Kidney epithelial cell (primary cell): Measurements from ENCODE around the gene POU2F2. TPM values are rescaled to one million over a fixed set of nuclear protein-coding genes. Genes with fewer than 3 reads are reported as not detected.

Source experiments
- DNase-seq: peaks from one replicate; pipeline ENCODE4 v3.0.0-alpha.2; 2010; ENCODE audit warnings: low read depth
- H3K27me3 ChIP-seq: 2 replicates; pipeline ENCODE4 v1.6.0; 2011; ENCODE audit warnings: low read length; ENCODE audit not compliant: control insufficient read depth, insufficient read depth
- H3K36me3 ChIP-seq: 2 replicates; pipeline ENCODE4 v1.5.1; 2011; ENCODE audit warnings: low read length; ENCODE audit not compliant: control insufficient read depth, insufficient read depth
- H3K4me3 ChIP-seq: 2 replicates; pipeline ENCODE4 v1.5.1; 2011; ENCODE audit warnings: low read depth, mild to moderate bottlenecking, control low read depth, low read length
- CTCF ChIP-seq: IDR thresholded peaks from 2 replicates; pipeline ENCODE4 v1.5.1; 2011; ENCODE audit warnings: mild to moderate bottlenecking, moderate library complexity, low read length, control low read depth, inconsistent platforms; ENCODE audit not compliant: insufficient read depth, poor library complexity, severe bottlenecking
- total RNA-seq: library from RNA; depleted of rRNA; stranded (reverse); fragments of >200 nt; gene quantifications from 2 replicates; pipeline ENCODE4 v1.2.3, GENCODE V29; 2015

The POU2F2 gene
- total RNA-seq, 1 donor from 2014 or later = 2.3 TPM

GRCh38 chr19:42158926-42159325 lies 26.7 kb upstream of the POU2F2 start:
- Histone ChIP-seq H3K4me3 (no peak overlapping the region), H3K36me3 (no peaks in the 10 kb centered on the region), H3K27me3 (peaks cover 58% of the 10 kb centered on the region)
- no peak for TF ChIP-seq CTCF
- no peak for DNase-seq

GRCh38 chr19:42156571-42156970 lies 24.3 kb upstream of the POU2F2 start:
- Histone ChIP-seq H3K27me3 (peaks cover 64% of the 10 kb centered on the region), H3K4me3 (no peak overlapping the region), H3K36me3 (no peaks in the 10 kb centered on the region)
- DNase-seq = no peak
- TF ChIP-seq CTCF = no peak

- H3K4me3 ChIP-seq = no peak overlapping the region
- peaks cover 66% of the 10 kb centered on the region for H3K27me3 ChIP-seq
- DNase-seq = no peak
- H3K36me3 ChIP-seq = no peaks in the 10 kb centered on the region
- no peak for TF ChIP-seq CTCF
These were observed 23.6 kb upstream of the POU2F2 start for GRCh38 chr19:42155796-42156195.

- H3K27me3 ChIP-seq = peaks cover 67% of the 10 kb centered on the region
These were observed 22.5 kb upstream of the POU2F2 start for GRCh38 chr19:42154471-42155323.

GRCh38 chr19:42153672-42154433 lies 21.6 kb upstream of the POU2F2 start:
- no peak for TF ChIP-seq CTCF
- peaks cover 69% of the 10 kb centered on the region for H3K27me3 ChIP-seq
- DNase-seq = no peak
- no peak overlapping the region for H3K4me3 ChIP-seq
- no peaks in the 10 kb centered on the region for H3K36me3 ChIP-seq

More at GRCh38 chr19:42154471-42155323, 22.5 kb upstream of the POU2F2 start:
- Histone ChIP-seq H3K36me3 (no peaks in the 10 kb centered on the region), H3K4me3 (no peak overlapping the region)
- DNase-seq = no peak
- TF ChIP-seq CTCF = no peak
